GM23338 (cell line): ENCODE measurements around the gene SH3GL2. TPM values are rescaled to one million over a fixed set of nuclear protein-coding genes. Genes with fewer than 3 reads are reported as not detected.

Experiments used
- ATAC-seq: fragments of 200-7000 bp; cut with Tn5 transposase; 3 replicates; pipeline ENCODE4 v1.9.1; 2020
- DNase-seq: peaks from one replicate; pipeline ENCODE4 v3.0.0-alpha.2; 2015; ENCODE audit warnings: low spot score
- H2AFZ ChIP-seq: fragments of 200-600 bp; sonication (generic); 2 replicates; pipeline ENCODE4 v1.8.0; 2016; ENCODE audit warnings: antibody characterized with exemption, mild to moderate bottlenecking, moderate library complexity
- H3F3A ChIP-seq: fragments of 200-600 bp; sonication (generic); replicated peaks from 2 replicates; pipeline ENCODE4 v1.8.0; 2017; ENCODE audit warnings: antibody characterized with exemption, mixed run types, low read depth
- H3K27ac ChIP-seq: fragments of 200-600 bp; sonication (generic); 2 replicates; pipeline ENCODE4 v1.6.1; 2016; ENCODE audit warnings: low read depth
- H3K27me3 ChIP-seq: fragments of 200-600 bp; sonication (generic); 2 replicates; pipeline ENCODE4 v1.8.0; 2016; ENCODE audit warnings: mild to moderate bottlenecking, mixed run types, moderate library complexity; ENCODE audit not compliant: insufficient read depth
- H3K36me3 ChIP-seq: fragments of 200-600 bp; sonication (generic); 2 replicates; pipeline ENCODE4 v1.8.0; 2016; ENCODE audit warnings: mild to moderate bottlenecking; ENCODE audit not compliant: insufficient read depth
- H3K4me1 ChIP-seq: fragments of 200-600 bp; sonication (generic); 2 replicates; pipeline ENCODE4 v1.8.0; 2016; ENCODE audit warnings: mild to moderate bottlenecking, moderate library complexity; ENCODE audit not compliant: insufficient read depth
- H3K4me2 ChIP-seq: fragments of 200-600 bp; sonication (generic); 2 replicates; pipeline ENCODE4 v1.7.1; 2017; ENCODE audit warnings: mixed run types
- H3K4me3 ChIP-seq: fragments of 200-600 bp; sonication (generic); 2 replicates; pipeline ENCODE4 v1.6.1; 2016; ENCODE audit warnings: mixed run types
- H3K79me2 ChIP-seq: fragments of 200-600 bp; sonication (generic); replicated peaks from 2 replicates; pipeline ENCODE4 v1.8.0; 2017; ENCODE audit warnings: mild to moderate bottlenecking; ENCODE audit not compliant: insufficient read depth
- H3K9me2 ChIP-seq: fragments of 200-600 bp; sonication (generic); 2 replicates; pipeline ENCODE4 v1.8.0; 2017; ENCODE audit not compliant: insufficient read depth
- H4K20me1 ChIP-seq: fragments of 200-600 bp; sonication (generic); replicated peaks from 2 replicates; pipeline ENCODE4 v1.8.0; 2017; ENCODE audit warnings: mild to moderate bottlenecking; ENCODE audit not compliant: insufficient read depth
- H3K27ac Mint-ChIP-seq: 2 replicates; pipeline ENCODE4 v1.8.0; 2020; ENCODE audit warnings: inconsistent platforms, mild to moderate bottlenecking, moderate library complexity, mixed read lengths
- H3K27me3 Mint-ChIP-seq: 3 replicates; pipeline ENCODE4 v1.8.0; 2022; ENCODE audit warnings: low read depth, mild to moderate bottlenecking, moderate library complexity, mixed read lengths, inconsistent platforms; ENCODE audit not compliant: insufficient read depth, poor library complexity
- H3K36me3 Mint-ChIP-seq: 3 replicates; pipeline ENCODE4 v1.8.0; 2021; ENCODE audit warnings: low read depth, mild to moderate bottlenecking, inconsistent platforms, moderate library complexity, mixed read lengths
- H3K4me1 Mint-ChIP-seq: 3 replicates; pipeline ENCODE4 v1.8.0; 2020; ENCODE audit warnings: mild to moderate bottlenecking, inconsistent platforms, mixed read lengths
- H3K4me3 Mint-ChIP-seq: 3 replicates; pipeline ENCODE4 v1.8.0; 2021; ENCODE audit warnings: moderate library complexity, mild to moderate bottlenecking, inconsistent platforms, mixed read lengths
- H3K9me3 Mint-ChIP-seq: 3 replicates; pipeline ENCODE4 v1.8.0; 2020; ENCODE audit warnings: moderate library complexity, mild to moderate bottlenecking, inconsistent platforms, mixed read lengths
- CREB1 ChIP-seq: fragments of 250-450 bp; sonication (Bioruptor Pico); IDR thresholded peaks from 2 replicates; pipeline ENCODE4 v1.5.0; 2020; ENCODE audit warnings: low read depth, mild to moderate bottlenecking, moderate library complexity
- CTCF ChIP-seq, 2 experiments: fragments of 200-600 bp in 1 of 2; sonication (generic) in 1 of 2; conservative IDR thresholded peaks; 2 replicates each; pipeline versions ENCODE4 v1.5.1 to v1.6.1; 2016 to 2017; ENCODE audit warnings: antibody characterized with exemption in 2 of 2, low read depth in 2 of 2, mild to moderate bottlenecking in 2 of 2, moderate library complexity in 1 of 2
- ETS1 ChIP-seq: IDR thresholded peaks from 2 replicates; pipeline ENCODE4 v1.6.1; 2016; ENCODE audit warnings: antibody characterized with exemption
- EZH2 ChIP-seq: fragments of 200-600 bp; sonication (generic); IDR thresholded peaks from one replicate; pipeline ENCODE4 v1.8.0; 2017; ENCODE audit warnings: antibody characterized with exemption, mild to moderate bottlenecking, low read depth; ENCODE audit not compliant: unreplicated experiment
- EZH2phosphoT487 ChIP-seq: fragments of 200-600 bp; sonication (generic); IDR thresholded peaks from one replicate; pipeline ENCODE4 v1.8.1; 2018; ENCODE audit warnings: antibody characterized with exemption; ENCODE audit not compliant: unreplicated experiment
- JUNB ChIP-seq: IDR thresholded peaks from one replicate; pipeline ENCODE4 v1.6.1; 2016; ENCODE audit warnings: antibody characterized with exemption; ENCODE audit not compliant: unreplicated experiment
- NANOG ChIP-seq: IDR thresholded peaks from 2 replicates; pipeline ENCODE4 v1.6.1; 2016; ENCODE audit warnings: antibody characterized with exemption, borderline replicate concordance
- POLR2AphosphoS5 ChIP-seq: IDR thresholded peaks from 2 replicates; pipeline ENCODE4 v1.6.1; 2016; ENCODE audit warnings: antibody characterized with exemption, low read depth
- REST ChIP-seq: IDR thresholded peaks from one replicate; pipeline ENCODE4 v1.6.1; 2018; ENCODE audit warnings: antibody characterized with exemption; ENCODE audit not compliant: unreplicated experiment
- STAT1 ChIP-seq: IDR thresholded peaks from one replicate; pipeline ENCODE4 v1.6.1; 2016; ENCODE audit warnings: antibody characterized with exemption; ENCODE audit not compliant: unreplicated experiment
- ZNF114 ChIP-seq: fragments of 250-450 bp; sonication (Bioruptor Pico); IDR thresholded peaks from 2 replicates; pipeline ENCODE4 v1.5.0; 2020; ENCODE audit warnings: mild to moderate bottlenecking, moderate library complexity
- ZNF331 ChIP-seq: fragments of 250-450 bp; sonication (Bioruptor Pico); IDR thresholded peaks from 2 replicates; pipeline ENCODE4 v1.5.0; 2020; ENCODE audit warnings: low read depth, mild to moderate bottlenecking, moderate library complexity
- ZNF462 ChIP-seq: fragments of 250-450 bp; sonication (Bioruptor Pico); IDR thresholded peaks from 2 replicates; pipeline ENCODE4 v1.5.0; 2020; ENCODE audit warnings: mild to moderate bottlenecking, moderate library complexity
- polyA plus RNA-seq: library from polyadenylated mRNA; unstranded; fragments of >200 nt; fragmentation: Nextera tagmentation; extraction: Ambion mirVana; gene quantifications from 2 replicates; pipeline ENCODE4 v1.2.1, GENCODE V29; 2016
- total RNA-seq: library from RNA; depleted of rRNA; stranded (reverse); fragments of >200 nt; shearing (Covaris generic); gene quantifications from 2 replicates; pipeline ENCODE4 v1.2.3, GENCODE V29; 2014

The SH3GL2 gene
- total and polyA plus RNA-seq, 2 experiments from 2014 or later = 5.9 to 8.6 TPM

GRCh38 chr9:17706347-17706746, 127.5 kb downstream of the SH3GL2 start:
- Histone ChIP-seq H3K27me3 (no peaks in the 10 kb centered on the region), H3K4me1 (no peaks in the 10 kb centered on the region), H3K4me2 (no peak overlapping the region), H4K20me1 (no peaks in the 10 kb centered on the region), H3K9me2 (no peaks in the 10 kb centered on the region), H3K79me2 (no peaks in the 10 kb centered on the region), H3K4me3 (no peak overlapping the region), H3K36me3 (no peaks in the 10 kb centered on the region), H3F3A (no peaks in the 10 kb centered on the region), H3K27ac (no peak overlapping the region), H2AFZ (no peak overlapping the region)
- ATAC-seq = no peak
- Mint-ChIP-seq H3K27ac (no peak overlapping the region), H3K4me1 (no peaks in the 10 kb centered on the region), H3K4me3 (no peak overlapping the region), H3K27me3 (no peaks in the 10 kb centered on the region), H3K9me3 (no peaks in the 10 kb centered on the region), H3K36me3 (no peaks in the 10 kb centered on the region)
- DNase-seq = no peak
- TF ChIP-seq EZH2phosphoT487 (no peak), ETS1 (no peak), NANOG (no peak), ZNF114 (CRISPR knock-in tag) (no peak), ZNF331 (no peak), ZNF462 (no peak), JUNB (no peak), REST (no peak), CREB1 (CRISPR knock-in tag) (no peak), CTCF (conservative IDR thresholded peaks at IDR 0.05; ENCODE audit: low read depth in 2 of 2) (no peak), STAT1 (no peak), POLR2AphosphoS5 (no peak), EZH2 (no peak)
